ENCODE measurements around the gene TRDN.
A peak's percentile ranks its signal among the peaks of the same experiment; 100 is the strongest.

Gene TRDN

DNA sequence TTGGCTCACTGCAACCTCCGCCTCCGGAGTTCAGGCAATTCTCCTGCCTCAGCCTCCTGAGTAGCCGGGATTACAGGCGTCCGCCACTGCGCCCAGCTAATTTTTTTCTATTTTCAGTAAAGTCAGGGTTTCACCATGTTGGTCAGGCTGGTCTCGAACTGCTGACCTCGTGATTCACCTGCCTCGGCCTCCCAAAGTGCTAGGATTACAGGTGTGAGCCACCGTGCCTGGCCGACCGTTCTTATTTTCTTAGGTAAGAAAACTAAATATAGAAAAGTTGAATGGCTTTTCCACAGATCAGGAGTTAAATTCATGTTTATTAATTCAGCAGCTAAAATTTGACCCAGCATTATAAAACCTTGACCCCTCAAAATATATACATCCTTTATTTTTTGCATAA, 238.7 kb downstream of the TRDN start:
- TF ChIP-seq JUND (IDR thresholded peaks at IDR 0.05; ENCODE audit: low read depth), result no peak
- no peak for DNase-seq (ENCODE audit: low read depth in 1 of 2, low spot score in 1 of 2)
- in situ Hi-C loops (cut with HindIII; ENCODE audit: low pct_unique_long_range_greater_than_20kb, low sequenced_read_pairs), result no loop called here

DNA sequence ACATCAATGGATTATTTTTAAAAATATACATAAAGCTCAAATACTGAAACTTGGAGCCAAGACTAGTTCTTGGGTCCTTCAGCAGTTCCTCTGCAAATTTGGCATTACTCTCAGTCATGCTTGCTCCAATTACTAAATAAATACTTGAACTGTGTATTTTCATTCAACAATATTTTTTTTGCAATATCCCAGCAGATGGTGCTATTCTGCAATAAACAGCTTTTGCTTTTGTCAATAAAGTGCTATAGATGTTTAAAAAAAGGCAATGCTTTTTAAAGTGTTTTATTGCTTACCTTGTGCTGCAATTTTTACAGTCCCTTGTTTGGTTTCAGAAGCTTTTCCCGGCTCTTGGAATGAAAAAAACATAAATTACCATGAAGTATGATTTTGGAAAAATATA, 243.4 kb downstream of the TRDN start:
- in situ Hi-C loops (cut with HindIII; ENCODE audit: low pct_unique_long_range_greater_than_20kb, low sequenced_read_pairs), result no loop called here

DNA sequence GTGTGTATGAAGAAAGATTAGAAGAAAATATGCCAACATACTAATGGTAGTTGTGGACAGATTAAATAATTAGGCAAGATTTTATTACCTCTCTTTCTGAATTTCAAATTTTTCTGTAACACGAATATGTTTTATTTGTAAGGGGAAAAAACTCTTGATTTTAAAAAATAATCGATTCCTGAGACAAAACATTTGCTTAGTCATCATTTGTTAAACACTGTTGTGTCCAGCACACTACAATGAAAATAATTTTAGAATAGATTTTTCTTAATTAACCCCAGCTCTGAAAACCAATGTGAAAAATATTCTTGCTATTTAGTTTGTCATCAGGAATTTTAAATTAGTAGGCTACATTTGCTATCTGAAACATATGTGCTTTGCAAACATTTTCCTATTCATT, 253.0 kb downstream of the TRDN start:
- in situ Hi-C loops (cut with HindIII; ENCODE audit: low pct_unique_long_range_greater_than_20kb, low sequenced_read_pairs), result no loop called here
- no peak for TF ChIP-seq JUND (IDR thresholded peaks at IDR 0.05; ENCODE audit: low read depth)
- DNase-seq (ENCODE audit: low read depth in 1 of 2, low spot score in 1 of 2), result no peak

More for the DNA sequence above, 243.4 kb downstream of the TRDN start:
- DNase-seq (ENCODE audit: low read depth in 1 of 2, low spot score in 1 of 2), result peak in 1 of 2 experiments; percentile 51
- no peak for TF ChIP-seq JUND (IDR thresholded peaks at IDR 0.05; ENCODE audit: low read depth)

DNA sequence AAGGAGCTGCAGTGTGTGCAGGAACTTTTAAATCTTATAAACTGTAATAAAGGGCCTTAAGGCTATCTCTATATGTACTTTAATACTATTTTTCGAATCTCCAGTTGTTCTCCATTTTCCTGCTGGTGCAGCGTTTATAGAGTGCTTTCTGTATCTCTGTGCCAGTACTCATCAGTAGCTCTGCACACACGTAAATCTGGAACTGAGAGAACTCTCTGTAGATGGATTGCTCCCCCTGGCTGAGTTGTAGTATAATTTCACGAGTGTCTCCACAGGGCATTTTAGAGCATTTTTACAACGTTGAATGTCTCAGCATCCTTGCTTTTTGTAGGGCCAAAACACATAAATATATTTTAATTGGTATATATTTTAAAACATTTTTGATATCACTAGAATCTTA, 256.5 kb downstream of the TRDN start:
- peak in 1 of 2 experiments; percentile 62 for DNase-seq (ENCODE audit: low read depth in 1 of 2, low spot score in 1 of 2)
- no peak for TF ChIP-seq JUND (IDR thresholded peaks at IDR 0.05; ENCODE audit: low read depth)
- in situ Hi-C loops (cut with HindIII; ENCODE audit: low pct_unique_long_range_greater_than_20kb, low sequenced_read_pairs), result no loop called here

- in situ Hi-C loops (cut with HindIII; ENCODE audit: low pct_unique_long_range_greater_than_20kb, low sequenced_read_pairs), result no loop called here
- TF ChIP-seq JUND (IDR thresholded peaks at IDR 0.05; ENCODE audit: low read depth), result no peak
- DNase-seq (ENCODE audit: low read depth in 1 of 2, low spot score in 1 of 2), result no peak
Observed at GRCh38 chr6:123372737-123373136, 264.0 kb downstream of the TRDN start.

- in situ Hi-C loops (cut with HindIII; ENCODE audit: low pct_unique_long_range_greater_than_20kb, low sequenced_read_pairs), result no loop called here
- TF ChIP-seq JUND (IDR thresholded peaks at IDR 0.05; ENCODE audit: low read depth), result no peak
- no peak for DNase-seq (ENCODE audit: low read depth in 1 of 2, low spot score in 1 of 2)
Observed at GRCh38 chr6:123363912-123364311, 272.8 kb downstream of the TRDN start.

- no peak for TF ChIP-seq JUND (IDR thresholded peaks at IDR 0.05; ENCODE audit: low read depth)
- DNase-seq (ENCODE audit: low read depth in 1 of 2, low spot score in 1 of 2), result no peak
- in situ Hi-C loops (cut with HindIII; ENCODE audit: low pct_unique_long_range_greater_than_20kb, low sequenced_read_pairs), result no loop called here
Observed at GRCh38 chr6:123360359-123360758, 276.4 kb downstream of the TRDN start.

DNA sequence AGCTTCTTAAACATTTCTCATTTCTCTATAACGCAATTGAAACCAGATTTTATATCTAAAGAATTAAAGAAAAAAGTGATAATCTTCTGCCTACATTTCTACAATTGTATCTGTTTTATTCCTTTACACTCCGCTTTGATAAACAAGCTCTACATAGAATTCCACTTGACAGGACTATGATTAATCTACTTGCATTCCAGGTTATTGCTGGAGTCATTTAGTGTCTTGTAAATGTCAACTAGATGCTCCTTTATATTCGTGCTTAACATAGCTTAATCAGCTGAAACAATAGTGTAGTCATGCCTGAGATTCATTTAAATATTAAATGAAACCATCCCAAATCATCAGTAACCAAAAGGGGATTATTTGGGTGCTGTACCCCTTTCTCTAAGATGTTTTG, 284.0 kb downstream of the TRDN start:
- no peak for DNase-seq (ENCODE audit: low read depth in 1 of 2, low spot score in 1 of 2)
- in situ Hi-C loops (cut with HindIII; ENCODE audit: low pct_unique_long_range_greater_than_20kb, low sequenced_read_pairs), result no loop called here
- TF ChIP-seq JUND (IDR thresholded peaks at IDR 0.05; ENCODE audit: low read depth), result no peak

- no peak for DNase-seq (ENCODE audit: low read depth in 1 of 2, low spot score in 1 of 2)
- in situ Hi-C loops (cut with HindIII; ENCODE audit: low pct_unique_long_range_greater_than_20kb, low sequenced_read_pairs), result no loop called here
- TF ChIP-seq JUND (IDR thresholded peaks at IDR 0.05; ENCODE audit: low read depth), result no peak
Observed at GRCh38 chr6:123352279-123352678, 284.5 kb downstream of the TRDN start.

- no peak for DNase-seq (ENCODE audit: low read depth in 1 of 2, low spot score in 1 of 2)
- TF ChIP-seq JUND (IDR thresholded peaks at IDR 0.05; ENCODE audit: low read depth), result no peak
- in situ Hi-C loops (cut with HindIII; ENCODE audit: low pct_unique_long_range_greater_than_20kb, low sequenced_read_pairs), result no loop called here
Observed at GRCh38 chr6:123343836-123344235, 292.9 kb downstream of the TRDN start.

GRCh38 chr6:123338394-123338793, 298.4 kb downstream of the TRDN start:
- no peak for TF ChIP-seq JUND (IDR thresholded peaks at IDR 0.05; ENCODE audit: low read depth)
- DNase-seq (ENCODE audit: low read depth in 1 of 2, low spot score in 1 of 2), result no peak
- in situ Hi-C loops (cut with HindIII; ENCODE audit: low pct_unique_long_range_greater_than_20kb, low sequenced_read_pairs), result no loop called here

DNA sequence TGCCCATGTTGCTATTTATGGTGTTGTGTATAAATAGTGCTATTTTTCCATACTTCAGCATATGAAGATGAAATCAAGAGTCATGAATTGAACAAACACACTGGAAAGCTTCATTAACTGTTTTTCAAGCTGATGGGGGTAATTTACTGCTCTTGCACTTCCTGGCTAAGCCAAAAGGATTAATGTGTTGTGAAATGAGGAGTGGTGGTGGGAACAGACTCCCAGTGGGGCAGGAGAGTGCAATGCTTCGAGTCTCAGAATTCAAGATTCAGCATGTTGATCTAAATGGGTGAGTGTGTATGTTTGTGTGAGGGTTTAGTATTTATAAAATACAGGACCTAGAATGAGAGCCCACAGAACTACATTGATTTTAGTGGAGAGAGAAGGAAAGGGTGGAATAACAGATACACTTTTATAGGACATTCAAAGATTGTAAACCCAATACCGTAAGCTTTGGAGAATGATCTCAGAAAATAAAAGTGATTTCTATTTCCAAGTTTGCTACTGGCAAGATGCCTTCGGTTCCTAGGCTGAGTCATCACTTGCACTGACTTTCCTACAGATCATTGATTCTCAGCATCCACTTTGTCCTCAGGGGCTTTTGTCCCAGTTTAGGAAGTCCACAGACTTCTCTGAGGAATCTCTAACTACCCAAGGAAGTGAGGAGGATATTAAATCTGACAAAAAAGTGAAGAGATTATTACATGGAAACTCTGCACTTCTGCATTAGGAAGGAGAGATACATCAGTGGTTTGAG, 303.6 kb downstream of the TRDN start:
- TF ChIP-seq JUND (IDR thresholded peaks at IDR 0.05; ENCODE audit: low read depth), result no peak
- no peak for DNase-seq (ENCODE audit: low read depth in 1 of 2, low spot score in 1 of 2)
- in situ Hi-C loops (cut with HindIII; ENCODE audit: low pct_unique_long_range_greater_than_20kb, low sequenced_read_pairs), result no loop called here

- in situ Hi-C loops (cut with HindIII; ENCODE audit: low pct_unique_long_range_greater_than_20kb, low sequenced_read_pairs), result no loop called here
- no peak for DNase-seq (ENCODE audit: low read depth in 1 of 2, low spot score in 1 of 2)
- TF ChIP-seq JUND (IDR thresholded peaks at IDR 0.05; ENCODE audit: low read depth), result no peak
Observed at GRCh38 chr6:123332070-123332469, 304.7 kb downstream of the TRDN start.

GRCh38 chr6:123329337-123329736, 307.4 kb downstream of the TRDN start:
- TF ChIP-seq JUND (IDR thresholded peaks at IDR 0.05; ENCODE audit: low read depth), result no peak
- DNase-seq (ENCODE audit: low read depth in 1 of 2, low spot score in 1 of 2), result no peak
- in situ Hi-C loops (cut with HindIII; ENCODE audit: low pct_unique_long_range_greater_than_20kb, low sequenced_read_pairs), result no loop called here
